Transverse colon (tissue), 4 donors: Measurements from ENCODE around the gene TEX261. TPM values are rescaled to one million over a fixed set of nuclear protein-coding genes. Genes with fewer than 3 reads are reported as not detected.

Source experiments
- DNase-seq: peaks from one replicate; pipeline ENCODE4 v3.0.0-alpha.2; 2019
- H3K27ac ChIP-seq, 4 donors: fragments of 200-600 bp; sonication (generic); 2 replicates each; pipeline ENCODE4 v1.5.1; 2016 to 2018; ENCODE audit warnings: inconsistent platforms in 4 of 4
- H3K27me3 ChIP-seq: fragments of 200-600 bp; sonication (generic); 2 replicates; pipeline ENCODE4 v1.5.1; 2017; ENCODE audit warnings: inconsistent platforms
- H3K36me3 ChIP-seq, 4 donors: fragments of 200-600 bp; sonication (generic); 2 replicates each; pipeline ENCODE4 v1.5.1; 2017 to 2019; ENCODE audit warnings: inconsistent platforms in 4 of 4
- H3K4me1 ChIP-seq, 4 donors: fragments of 200-600 bp; sonication (generic); 2 replicates each; pipeline ENCODE4 v1.5.1; 2017 to 2020; ENCODE audit warnings: inconsistent platforms in 4 of 4
- H3K4me3 ChIP-seq, 4 donors: fragments of 200-600 bp; sonication (generic); 1 replicate in 1 of 4; 2 replicates in 3 of 4; pipeline versions ENCODE4 v1.5.1 to v1.6.1; 2017 to 2019; ENCODE audit warnings: inconsistent platforms in 4 of 4
- H3K9me3 ChIP-seq, 2 donors: fragments of 200-600 bp; sonication (generic); 2 replicates each; pipeline ENCODE4 v1.5.1; 2017 to 2019; ENCODE audit warnings: inconsistent platforms in 2 of 2
- CTCF ChIP-seq, 5 experiments: fragments of 200-600 bp in 3 of 5; fragments of 450-650 bp in 2 of 5; sonication (generic) in 3 of 5; IDR thresholded peaks; 1 replicate in 2 of 5; 2 replicates in 3 of 5; pipeline ENCODE4 v1.5.1; 2016 to 2017; ENCODE audit warnings: antibody characterized with exemption in 5 of 5, inconsistent platforms in 3 of 5, mild to moderate bottlenecking in 2 of 5, moderate library complexity in 1 of 5
- EP300 ChIP-seq: sonication (generic); formaldehyde crosslinking; IDR thresholded peaks from one replicate; pipeline ENCODE4 v1.6.1; 2017; ENCODE audit warnings: antibody characterized with exemption, low read depth
- POLR2A ChIP-seq: fragments of 450-650 bp; IDR thresholded peaks from one replicate; pipeline ENCODE4 v1.6.1; 2016; ENCODE audit warnings: antibody characterized with exemption, mild to moderate bottlenecking, moderate library complexity
- POLR2AphosphoS5 ChIP-seq, 3 donors: sonication (generic); formaldehyde crosslinking; IDR thresholded peaks; one replicate each; pipeline ENCODE4 v1.6.1; 2016; ENCODE audit warnings: antibody characterized with exemption in 3 of 3
- WGBS, 2 donors: methylation state at CpG; one replicate each; pipeline ENCODE4 v1.1.5; 2018; ENCODE audit warnings: low coverage in 1 of 2; 5-methylcytosine and 5-hydroxymethylcytosine counted together
- in situ Hi-C, 4 donors: fragments of 200-750 bp; cut with MboI; loops; one replicate each; pipeline versions ENCODE4 v1.15.0 to v1.15.1; 2017; ENCODE audit warnings: low sequenced_read_pairs in 3 of 4, low pct_ligation_motif_present in 1 of 4, low pct_unique_long_range_greater_than_20kb in 1 of 4
- intact Hi-C: fragments of 100-400 bp; cut with DNase I; formaldehyde crosslinking; loops from one replicate; pipeline ENCODE4 v1.15.1; 2023; ENCODE audit warnings: low total_unique reads
- total RNA-seq, 4 donors: library from RNA; depleted of rRNA; stranded (reverse); fragments of >200 nt; gene quantifications; one replicate each; pipeline ENCODE4 v1.1.0, GENCODE V29; 2016

The TEX261 gene
- total RNA-seq, 4 donors from 2014 or later: 14.6 to 34.5 (median 30.5) TPM

DNA sequence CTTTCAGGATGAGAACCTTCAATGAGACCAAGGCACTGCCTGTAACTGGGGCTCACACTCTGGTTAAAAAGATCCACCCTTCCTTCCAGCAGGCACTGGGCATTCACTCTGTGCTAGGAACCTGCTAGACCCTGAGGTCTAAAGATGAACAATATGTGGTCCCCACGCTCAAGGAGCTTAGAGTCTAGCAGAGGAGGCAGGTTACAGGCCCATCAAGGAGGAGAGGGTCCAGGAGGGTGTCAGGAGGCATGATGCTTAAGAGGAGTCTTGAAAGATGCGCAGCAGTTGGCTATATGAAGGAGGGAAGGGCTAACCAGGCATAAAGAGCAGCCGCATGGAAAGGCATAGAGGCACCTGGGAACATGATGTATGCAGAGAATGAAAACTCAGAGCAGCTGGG, 11.7 kb downstream of the TEX261 start:
- in situ Hi-C loops (no loop called here), intact Hi-C loops (no loop called here)
- peaks cover 0 to 5% (median 1%) of the 10 kb centered on the region in 4 donors for H3K36me3 ChIP-seq

GRCh38 chr2:70981866-70982810, 12.5 kb downstream of the TEX261 start:
- intact Hi-C loops: no loop called here
- in situ Hi-C loops: no loop called here
- H3K9me3 ChIP-seq: no peaks in the 10 kb centered on the region
- H3K27me3 ChIP-seq: no peaks in the 10 kb centered on the region
- no peak overlapping the region for H3K27ac ChIP-seq
- H3K4me3 ChIP-seq: no peak overlapping the region
- H3K4me1 ChIP-seq: peaks cover 5 to 23% (median 14%) of the 10 kb centered on the region in 4 donors
- DNase-seq: no peak
- no peaks in the 10 kb centered on the region for H3K36me3 ChIP-seq
- no peak for TF ChIP-seq POLR2A
- no peak for TF ChIP-seq EP300
- no peak for TF ChIP-seq POLR2AphosphoS5 (IDR thresholded peaks at IDR 0.05)
- TF ChIP-seq CTCF (IDR thresholded peaks at IDR 0.05): no peak
- 95 to 100% methylated on average over 4 to 13 of the region's 14 CpGs for WGBS, 2 donors

More for the DNA sequence above, 11.7 kb downstream of the TEX261 start:
- Histone ChIP-seq H3K27me3 (no peaks in the 10 kb centered on the region), H3K4me3 (no peak overlapping the region), H3K27ac (no peak overlapping the region), H3K9me3 (no peaks in the 10 kb centered on the region), H3K4me1 (peaks cover 3 to 18% (median 7%) of the 10 kb centered on the region in 4 donors)
- no peak for TF ChIP-seq POLR2AphosphoS5 (IDR thresholded peaks at IDR 0.05)
- TF ChIP-seq EP300: no peak
- TF ChIP-seq POLR2A: no peak
- TF ChIP-seq CTCF (IDR thresholded peaks at IDR 0.05): no peak
- 88 to 94% methylated on average over 3 of the region's 3 CpGs for WGBS, 2 donors
- DNase-seq: no peak

- TF ChIP-seq POLR2A (no peak), CTCF (IDR thresholded peaks at IDR 0.05) (no peak), EP300 (no peak), POLR2AphosphoS5 (IDR thresholded peaks at IDR 0.05) (no peak)
- Histone ChIP-seq H3K4me1 (peaks cover 5 to 23% (median 17%) of the 10 kb centered on the region in 4 donors), H3K36me3 (no peaks in the 10 kb centered on the region), H3K27me3 (no peaks in the 10 kb centered on the region), H3K9me3 (no peaks in the 10 kb centered on the region), H3K4me3 (no peak overlapping the region), H3K27ac (no peak overlapping the region)
- in situ Hi-C loops: no loop called here
- 70 to 90% methylated on average over 2 of the region's 2 CpGs for WGBS, 2 donors
- DNase-seq: no peak
- intact Hi-C loops: no loop called here
Observed at GRCh38 chr2:70981421-70981820, 13.3 kb downstream of the TEX261 start.

DNA sequence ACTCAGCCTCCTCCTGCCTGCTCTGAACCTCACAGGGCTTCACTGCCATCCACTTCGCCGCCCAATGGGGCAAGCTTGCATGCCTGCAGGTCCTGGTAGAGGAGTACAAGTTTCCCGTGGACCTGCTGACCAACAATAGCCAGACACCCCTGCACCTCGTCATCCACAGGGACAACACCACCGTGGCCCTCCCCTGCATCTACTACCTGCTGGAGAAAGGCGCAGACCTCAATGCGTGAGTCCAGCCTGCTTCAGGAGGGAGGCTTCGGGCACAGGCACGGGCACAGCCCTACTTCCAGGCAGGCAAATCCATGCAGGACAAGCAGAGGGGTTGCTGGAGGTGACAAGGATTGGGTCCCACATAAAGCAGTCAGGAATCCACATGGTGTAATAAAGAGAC, 15.0 kb downstream of the TEX261 start:
- Histone ChIP-seq H3K27me3 (no peaks in the 10 kb centered on the region), H3K27ac (peak overlapping the region in 2 of 4 donors; percentile 86 to 90), H3K4me3 (no peak overlapping the region), H3K36me3 (no peaks in the 10 kb centered on the region), H3K4me1 (peaks cover 5 to 21% (median 15%) of the 10 kb centered on the region in 4 donors), H3K9me3 (no peaks in the 10 kb centered on the region)
- no peak for TF ChIP-seq POLR2AphosphoS5 (IDR thresholded peaks at IDR 0.05)
- no peak for TF ChIP-seq CTCF (IDR thresholded peaks at IDR 0.05)
- TF ChIP-seq POLR2A: no peak
- no peak for TF ChIP-seq EP300
- DNase-seq: no peak
- WGBS, 2 donors: 93 to 100% methylated on average over 3 to 9 of the region's 9 CpGs
- intact Hi-C loops (no loop called here), in situ Hi-C loops (no loop called here)
